GM19099 (cell line): ENCODE data around the gene TJAP1.

Source experiments
- POLR2A ChIP-seq: IDR thresholded peaks from 3 replicates; pipeline ENCODE4 v1.6.1; 2011; ENCODE audit warnings: low read depth; ENCODE audit not compliant: insufficient read length; ENCODE audit errors: extremely low read depth

The TJAP1 gene

DNA sequence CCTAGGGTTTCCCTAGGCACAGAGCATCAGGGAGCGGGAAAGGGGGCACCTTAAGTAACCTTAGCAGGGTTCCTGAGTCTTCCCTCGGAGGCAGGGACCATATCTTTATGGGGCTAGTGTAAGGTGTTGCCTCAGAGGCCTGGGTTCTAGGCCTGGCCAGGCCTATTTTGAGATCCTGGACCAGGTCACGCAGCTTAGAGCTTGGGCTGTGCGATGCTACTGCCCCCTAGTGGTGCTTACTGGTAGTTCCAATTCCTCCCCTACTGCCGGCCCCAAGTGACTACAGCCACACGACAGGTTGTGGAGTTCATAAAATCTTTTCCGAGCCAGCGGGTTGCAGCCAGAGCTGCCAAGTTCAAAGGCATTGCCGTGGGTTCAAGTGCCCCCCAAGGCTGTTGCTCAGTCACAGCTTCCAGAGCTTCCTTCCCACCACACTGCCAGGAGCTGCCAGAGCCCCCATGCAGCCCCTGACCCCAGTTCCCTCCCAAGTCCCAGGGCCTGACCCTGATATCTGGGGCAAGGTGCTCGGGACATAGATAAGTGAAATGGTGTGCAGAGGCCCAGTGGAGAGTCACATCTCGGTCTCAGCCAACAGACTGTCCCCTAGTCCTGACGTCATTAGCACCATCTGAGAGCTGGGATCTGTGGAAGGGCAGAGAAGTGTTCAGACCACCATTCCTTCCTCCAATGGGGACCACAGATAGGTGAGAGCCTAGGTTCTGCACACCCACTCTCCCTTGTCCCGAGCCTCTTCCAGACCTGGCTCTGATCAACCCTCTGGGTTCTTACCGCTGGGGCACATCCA is 29.5 kb downstream of the TJAP1 start:
- TF ChIP-seq POLR2A = no peak

DNA sequence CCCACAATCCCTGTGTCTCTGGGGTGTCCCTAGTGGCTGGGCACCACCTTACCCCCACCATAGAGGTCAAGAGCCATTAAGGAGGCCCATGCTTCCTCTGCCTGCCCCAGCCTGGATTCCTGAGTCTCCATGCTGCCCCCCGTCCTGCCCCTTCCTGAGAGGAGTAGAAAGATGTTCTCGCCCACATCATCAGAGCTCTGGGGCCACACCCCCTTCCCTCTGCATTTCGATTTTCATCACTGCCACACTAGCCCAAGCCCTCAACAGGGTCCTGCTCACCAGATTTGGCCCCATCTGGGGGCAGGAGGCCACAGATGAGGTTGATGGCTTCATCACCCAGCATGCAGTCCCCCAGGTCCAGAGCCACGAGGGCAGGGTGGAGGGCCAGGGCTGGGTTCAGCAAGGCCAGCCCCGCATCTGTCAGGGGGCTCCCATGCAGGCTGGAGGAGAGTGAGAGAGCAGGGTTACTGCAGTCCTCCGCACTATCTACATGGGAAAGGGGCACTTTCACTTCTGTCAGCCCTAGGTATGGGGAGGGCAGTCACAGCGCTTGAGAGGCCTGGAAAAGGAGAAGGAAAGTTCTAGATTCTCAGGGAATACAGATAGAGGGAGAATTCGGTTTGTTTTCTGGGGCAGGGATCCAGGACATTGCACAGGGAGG is 31.2 kb downstream of the TJAP1 start:
- TF ChIP-seq POLR2A = no peak

DNA sequence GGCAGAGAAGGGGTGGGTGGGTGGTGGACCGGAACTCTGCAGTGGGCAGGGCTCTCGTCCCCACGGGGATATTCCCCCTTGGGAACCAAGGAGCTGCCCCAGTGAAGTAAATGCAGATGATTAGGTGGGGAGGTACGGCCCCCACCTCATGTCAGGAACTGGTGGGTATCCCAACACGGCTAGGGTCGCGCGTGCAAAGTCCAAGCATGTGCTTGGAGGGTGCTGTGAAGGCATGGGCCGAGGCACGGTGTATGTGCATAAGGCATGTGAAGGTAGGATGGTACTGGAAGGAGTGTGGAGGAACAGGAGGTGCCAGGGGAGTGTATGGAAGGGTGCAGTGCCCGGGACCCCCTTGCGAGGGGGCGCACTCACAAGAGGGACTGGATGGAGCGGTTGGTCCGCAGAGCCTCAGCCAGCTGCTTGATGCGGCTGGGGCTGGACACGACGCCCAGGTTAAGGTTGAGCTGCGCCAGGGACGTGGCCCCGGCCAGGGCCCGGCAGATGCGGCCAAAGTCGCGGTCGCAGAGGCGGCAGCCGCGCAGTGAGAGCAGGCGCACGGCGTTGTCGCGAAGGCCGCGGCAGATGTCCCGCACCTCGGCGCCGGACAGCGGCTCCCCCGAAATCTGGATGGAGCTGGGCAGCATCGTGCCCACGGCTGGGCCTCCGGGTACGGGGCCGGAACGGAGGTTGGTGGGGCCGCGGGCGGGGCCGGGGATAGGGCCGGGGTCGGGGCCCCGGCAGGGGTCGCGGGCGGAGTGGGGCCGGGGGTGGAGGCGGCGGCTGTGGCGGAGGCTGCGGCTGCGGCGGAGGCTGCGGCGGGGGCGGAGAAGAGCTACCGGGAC is 32.0 kb downstream of the TJAP1 start:
- TF ChIP-seq POLR2A = no peak

DNA sequence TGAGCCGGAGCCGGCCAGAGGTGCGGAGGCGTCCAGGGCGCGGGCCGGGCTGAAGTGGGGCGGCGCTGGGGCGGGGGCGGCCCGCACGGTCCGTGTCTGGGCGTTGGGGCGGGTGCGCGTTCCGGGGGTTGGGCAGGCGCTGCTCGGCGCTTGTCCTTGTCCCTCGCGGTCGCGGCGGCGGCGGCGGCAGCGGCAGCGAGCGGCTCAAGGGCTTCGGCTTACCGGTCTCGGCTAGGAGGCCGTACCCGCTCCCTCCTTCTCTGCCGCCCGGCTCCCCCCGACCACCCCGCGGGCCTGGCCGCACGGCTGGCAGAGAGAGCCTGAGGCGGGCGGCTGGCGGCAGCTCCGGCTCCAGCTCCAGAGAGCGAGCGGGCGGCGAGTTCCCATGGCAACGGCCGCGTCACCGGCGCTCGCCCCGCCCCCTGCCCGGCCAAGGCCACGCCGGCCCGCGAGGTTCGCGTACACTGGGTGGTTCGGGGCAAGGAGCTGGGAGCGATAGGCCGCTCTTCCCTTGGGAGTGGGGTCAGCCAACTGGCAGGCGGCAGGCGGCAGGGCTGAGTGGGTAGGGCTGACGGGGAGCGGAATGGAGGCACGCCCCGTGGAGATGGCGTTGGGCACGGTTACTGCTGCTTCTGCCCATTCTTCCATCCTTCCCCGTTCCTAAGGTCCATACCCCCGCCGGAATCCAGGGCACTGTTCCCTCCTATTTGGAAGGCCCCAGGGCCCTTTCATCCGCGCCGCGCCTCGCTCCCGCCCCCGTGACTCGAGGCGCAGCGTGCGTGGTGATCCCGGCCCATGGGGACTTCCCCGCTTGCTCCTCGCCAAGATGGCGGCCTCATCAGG is 32.8 kb downstream of the TJAP1 start, which contains the start of gene LRRC73:
LRRC73 (minus strand) TSS at position 363 of the 843 bp plus-strand sequence. CDS start 561 bp downstream, outside the sequence.
- peak; percentile 27 for TF ChIP-seq POLR2A

- no peak for TF ChIP-seq POLR2A
These were observed 33.4 kb downstream of the TJAP1 start for GRCh38 chr6:43510827-43511163.

DNA sequence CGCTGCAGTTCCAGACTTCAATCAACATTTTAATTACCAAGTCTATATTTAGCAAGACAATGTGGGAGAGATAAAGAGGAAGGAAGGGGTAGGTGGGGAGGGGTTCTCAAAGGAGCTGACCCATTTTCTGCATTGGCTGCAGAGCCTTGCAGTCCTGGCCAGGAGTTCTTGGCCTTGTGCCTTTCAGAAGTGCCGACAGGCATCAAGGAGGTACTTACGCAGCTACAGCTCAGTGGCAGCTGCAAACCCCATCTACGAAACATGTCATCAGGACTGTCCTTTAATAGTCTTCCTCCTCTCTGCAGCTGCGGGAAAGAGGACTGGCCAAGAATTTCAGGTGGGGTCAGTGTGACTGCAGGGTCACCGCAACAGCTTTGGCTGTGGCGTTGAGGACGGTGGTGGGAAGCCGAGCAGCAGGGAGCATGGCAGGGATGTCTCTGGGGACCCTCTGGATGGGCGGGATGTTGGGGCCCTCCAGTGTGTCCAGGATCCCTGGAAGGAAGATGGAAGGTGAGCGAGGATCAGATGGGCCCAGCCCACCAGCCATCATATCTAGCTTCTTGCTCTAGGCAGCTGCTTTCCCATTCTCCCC is 34.5 kb downstream of the TJAP1 start:
- TF ChIP-seq POLR2A = no peak

DNA sequence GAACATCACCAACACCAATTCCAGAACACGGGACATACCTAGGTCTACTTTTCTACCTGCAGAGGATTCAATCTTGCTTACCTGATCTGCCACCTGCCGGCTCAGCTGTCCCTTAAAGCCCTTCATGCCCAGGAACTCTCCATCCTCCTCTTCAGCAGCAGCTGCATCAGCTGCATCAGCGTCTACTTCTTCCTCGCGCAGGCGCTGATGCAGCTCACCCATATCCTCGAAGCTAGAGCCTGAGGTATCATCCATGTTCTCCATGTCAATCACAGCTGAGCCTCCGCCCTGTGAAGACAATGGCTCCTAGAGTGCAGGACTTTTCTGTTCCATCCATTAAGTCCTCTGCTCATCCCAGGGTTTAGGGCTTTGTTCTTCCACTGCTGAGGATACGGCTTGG is 38.4 kb downstream of the TJAP1 start:
- no peak for TF ChIP-seq POLR2A

DNA sequence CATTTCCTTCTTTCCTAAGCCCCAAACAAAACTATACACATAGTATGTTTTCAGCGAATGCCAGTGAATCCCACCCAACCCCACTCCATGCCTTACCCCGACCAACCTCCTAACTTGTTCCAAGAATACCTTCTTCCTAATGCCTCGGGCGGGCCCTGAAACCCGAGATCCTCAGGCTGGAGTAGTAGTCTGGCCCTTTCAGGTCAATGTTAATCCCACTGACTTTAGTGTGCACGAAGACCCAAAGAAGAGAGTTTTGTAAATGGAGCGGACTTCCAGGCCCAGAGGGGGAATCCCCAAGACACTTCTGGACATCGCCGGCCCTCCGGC is 39.0 kb downstream of the TJAP1 start:
- TF ChIP-seq POLR2A = no peak

GRCh38 chr6:43516697-43517504 is 39.5 kb downstream of the TJAP1 start, which contains the start of the genes POLR1C and YIPF3:
Gene POLR1C (plus strand): TSS chr6:43517089. CDS start chr6:43517110, 21 bp downstream.
Gene YIPF3 (minus strand): TSS chr6:43516926. CDS start chr6:43516807, 119 bp downstream.
- peak; percentile 91 for TF ChIP-seq POLR2A

DNA sequence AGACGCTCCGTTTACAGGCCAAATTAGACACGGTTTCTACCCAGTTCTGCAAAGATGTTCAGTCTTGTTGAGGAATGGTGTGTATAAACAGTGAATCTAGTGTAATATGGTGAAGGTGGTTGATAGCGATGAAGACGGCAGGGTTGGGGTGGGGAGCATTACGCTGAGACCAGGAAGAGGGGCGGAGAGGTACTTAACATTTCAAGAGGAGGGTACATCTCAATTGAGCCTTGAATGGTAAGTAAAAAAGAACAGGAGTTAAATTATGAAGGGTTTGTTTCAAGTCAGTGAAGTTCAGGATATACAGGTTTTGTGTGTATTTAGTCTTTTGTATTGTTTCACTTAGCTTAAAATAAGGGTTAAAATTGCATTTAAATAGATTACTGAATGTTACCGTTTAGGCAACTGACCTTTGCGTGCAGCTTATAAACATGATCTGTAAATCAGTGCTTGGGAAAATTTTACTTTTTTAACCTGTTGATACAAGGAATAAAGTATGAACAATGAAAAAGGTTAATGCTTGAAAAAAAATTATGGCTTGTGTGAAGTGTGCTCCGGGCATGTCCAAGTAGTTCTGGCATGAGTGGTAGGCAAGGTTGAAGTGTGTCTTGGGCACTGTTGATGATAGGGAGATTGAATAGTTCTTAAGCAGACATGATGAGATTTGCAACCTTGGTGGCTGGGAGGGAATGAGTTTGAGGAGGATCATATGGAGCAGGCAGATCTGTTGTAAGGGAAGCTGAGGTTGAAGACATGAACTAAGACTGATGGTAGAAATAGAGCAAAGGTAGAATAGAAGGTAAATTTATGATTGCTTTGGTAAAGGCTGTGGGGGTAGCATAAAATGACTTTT is 40.4 kb downstream of the TJAP1 start:
- TF ChIP-seq POLR2A = no peak

GRCh38 chr6:43520097-43520496 is 42.7 kb downstream of the TJAP1 start:
- TF ChIP-seq POLR2A = no peak

DNA sequence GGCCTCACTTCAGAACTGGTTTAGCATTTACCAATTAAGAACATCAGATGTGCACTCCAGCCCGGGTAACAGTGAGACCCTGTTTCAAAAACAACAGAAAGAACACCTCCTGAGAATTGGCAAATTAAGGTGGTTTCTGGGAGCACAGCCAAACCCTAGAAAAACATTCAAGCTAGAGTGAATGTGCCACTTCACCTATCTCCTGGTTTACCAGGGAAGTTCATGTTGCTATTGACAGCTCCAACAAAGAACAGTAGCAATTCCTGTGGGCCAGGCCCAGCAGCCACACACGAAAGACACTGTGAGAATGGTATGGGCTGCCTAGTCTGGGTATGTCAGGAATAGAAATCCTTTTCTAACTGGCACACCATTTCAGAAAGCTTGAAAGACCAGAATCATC is 44.5 kb downstream of the TJAP1 start:
- no peak for TF ChIP-seq POLR2A
